SK-N-SH treated with all-trans-retinoic acid at 6 μM for 48 hours (cell line): ENCODE results near the gene TBATA.

Experiments
- ATAC-seq: fragments of 200-7000 bp; cut with Tn5 transposase; 3 replicates; pipeline ENCODE4 v1.9.1; 2020; ENCODE audit warnings: mild to moderate bottlenecking, moderate library complexity
- BACH2 ChIP-seq: fragments of 250-450 bp; sonication (Bioruptor Pico); IDR thresholded peaks from 2 replicates; pipeline ENCODE4 v1.9.0; 2021; ENCODE audit warnings: mild to moderate bottlenecking, borderline replicate concordance
- CSDC2 ChIP-seq: fragments of 250-450 bp; sonication (Bioruptor Pico); IDR thresholded peaks from 2 replicates; pipeline ENCODE4 v1.5.0; 2020; ENCODE audit warnings: mild to moderate bottlenecking, moderate library complexity
- ESRRG ChIP-seq: fragments of 250-450 bp; sonication (Bioruptor Pico); IDR thresholded peaks from 2 replicates; pipeline ENCODE4 v1.6.1; 2021; ENCODE audit warnings: mild to moderate bottlenecking
- GLIS3 ChIP-seq: fragments of 250-450 bp; sonication (Bioruptor Pico); IDR thresholded peaks from 2 replicates; pipeline ENCODE4 v1.5.0; 2020; ENCODE audit warnings: mild to moderate bottlenecking, moderate library complexity
- ISL1 ChIP-seq: fragments of 250-450 bp; sonication (Bioruptor Pico); IDR thresholded peaks from 2 replicates; pipeline ENCODE4 v2.1.2; 2022; ENCODE audit warnings: mild to moderate bottlenecking, moderate library complexity
- OSR1 ChIP-seq: fragments of 250-450 bp; sonication (Bioruptor Pico); IDR thresholded peaks from 2 replicates; pipeline ENCODE4 v1.8.0; 2022; ENCODE audit warnings: moderate library complexity, mild to moderate bottlenecking, inconsistent platforms
- RARB ChIP-seq: fragments of 250-450 bp; sonication (Bioruptor Pico); IDR thresholded peaks from 2 replicates; pipeline ENCODE4 v1.8.0; 2021; ENCODE audit warnings: mild to moderate bottlenecking, moderate library complexity
- TCF4 ChIP-seq: fragments of 250-450 bp; sonication (Bioruptor Pico); IDR thresholded peaks from 2 replicates; pipeline ENCODE4 v1.8.0; 2021; ENCODE audit warnings: mild to moderate bottlenecking, moderate library complexity, borderline replicate concordance
- TOX ChIP-seq: fragments of 250-450 bp; sonication (Bioruptor Pico); IDR thresholded peaks from 2 replicates; pipeline ENCODE4 v1.8.0; 2021; ENCODE audit warnings: mild to moderate bottlenecking, moderate library complexity, borderline replicate concordance
- ZC3H10 ChIP-seq: fragments of 250-450 bp; sonication (Bioruptor Pico); IDR thresholded peaks from 2 replicates; pipeline ENCODE4 v1.5.1; 2021; ENCODE audit warnings: mild to moderate bottlenecking, moderate library complexity
- ZFP3 ChIP-seq: fragments of 250-450 bp; sonication (Bioruptor Pico); IDR thresholded peaks from 2 replicates; pipeline ENCODE4 v1.5.0; 2020; ENCODE audit warnings: mild to moderate bottlenecking, moderate library complexity
- ZFP30 ChIP-seq: fragments of 450-650 bp; formaldehyde crosslinking; IDR thresholded peaks from 2 replicates; pipeline ENCODE4 v1.5.0; 2022; ENCODE audit warnings: mild to moderate bottlenecking, moderate library complexity
- ZNF565 ChIP-seq: fragments of 450-650 bp; formaldehyde crosslinking; conservative IDR thresholded peaks from 2 replicates; pipeline ENCODE4 v1.5.0; 2020; ENCODE audit warnings: low read depth, mild to moderate bottlenecking, moderate library complexity
- ZNF70 ChIP-seq: fragments of 450-650 bp; formaldehyde crosslinking; IDR thresholded peaks from 2 replicates; pipeline ENCODE4 v1.5.0; 2020; ENCODE audit warnings: mild to moderate bottlenecking, moderate library complexity
- TF ChIP-seq, protein P1 (sequence below): fragments of 250-450 bp; sonication (Bioruptor Pico); IDR thresholded peaks from 2 replicates; pipeline ENCODE4 v1.5.1; 2020; ENCODE audit warnings: low read depth, mild to moderate bottlenecking, moderate library complexity
- TF ChIP-seq, protein P2 (sequence below): fragments of 250-450 bp; sonication (Bioruptor Pico); IDR thresholded peaks from 2 replicates; pipeline ENCODE4 v1.8.0; 2020; ENCODE audit warnings: mild to moderate bottlenecking, moderate library complexity, borderline replicate concordance
- TF ChIP-seq, protein P3 (sequence below): fragments of 250-450 bp; sonication (Bioruptor Pico); IDR thresholded peaks from 2 replicates; pipeline ENCODE4 v1.5.1; 2021; ENCODE audit warnings: mild to moderate bottlenecking, moderate library complexity
- TF ChIP-seq, protein P4 (sequence below): fragments of 250-450 bp; sonication (Bioruptor Pico); IDR thresholded peaks from 2 replicates; pipeline ENCODE4 v1.5.0; 2020; ENCODE audit warnings: mild to moderate bottlenecking, moderate library complexity

TBATA gene

DNA sequence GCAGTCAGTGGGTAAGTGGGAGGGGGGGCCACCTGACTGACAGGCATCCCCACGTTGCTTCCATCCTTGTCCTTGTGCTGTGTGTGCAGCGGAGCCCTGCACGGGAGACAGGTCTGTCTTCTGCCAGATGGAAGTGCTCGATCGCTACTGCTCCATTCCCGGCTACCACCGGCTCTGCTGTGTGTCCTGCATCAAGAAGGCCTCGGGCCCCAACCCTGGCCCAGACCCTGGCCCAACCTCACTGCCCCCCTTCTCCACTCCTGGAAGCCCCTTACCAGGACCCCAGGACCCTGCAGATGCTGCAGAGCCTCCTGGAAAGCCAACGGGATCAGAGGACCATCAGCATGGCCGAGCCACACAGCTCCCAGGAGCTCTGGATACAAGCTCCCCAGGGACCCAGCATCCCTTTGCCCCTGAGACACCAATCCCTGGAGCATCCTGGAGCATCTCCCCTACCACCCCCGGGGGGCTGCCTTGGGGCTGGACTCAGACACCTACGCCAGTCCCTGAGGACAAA is 24.8 kb downstream of the TBATA start:
- ATAC-seq = no peak; the same call in 2 of the 3 replicates
- TF ChIP-seq, protein P1, sequence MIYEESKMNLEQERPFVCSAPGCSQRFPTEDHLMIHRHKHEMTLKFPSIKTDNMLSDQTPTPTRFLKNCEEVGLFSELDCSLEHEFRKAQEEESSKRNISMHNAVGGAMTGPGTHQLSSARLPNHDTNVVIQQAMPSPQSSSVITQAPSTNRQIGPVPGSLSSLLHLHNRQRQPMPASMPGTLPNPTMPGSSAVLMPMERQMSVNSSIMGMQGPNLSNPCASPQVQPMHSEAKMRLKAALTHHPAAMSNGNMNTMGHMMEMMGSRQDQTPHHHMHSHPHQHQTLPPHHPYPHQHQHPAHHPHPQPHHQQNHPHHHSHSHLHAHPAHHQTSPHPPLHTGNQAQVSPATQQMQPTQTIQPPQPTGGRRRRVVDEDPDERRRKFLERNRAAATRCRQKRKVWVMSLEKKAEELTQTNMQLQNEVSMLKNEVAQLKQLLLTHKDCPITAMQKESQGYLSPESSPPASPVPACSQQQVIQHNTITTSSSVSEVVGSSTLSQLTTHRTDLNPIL (CRISPR knock-in tag) = no peak

DNA sequence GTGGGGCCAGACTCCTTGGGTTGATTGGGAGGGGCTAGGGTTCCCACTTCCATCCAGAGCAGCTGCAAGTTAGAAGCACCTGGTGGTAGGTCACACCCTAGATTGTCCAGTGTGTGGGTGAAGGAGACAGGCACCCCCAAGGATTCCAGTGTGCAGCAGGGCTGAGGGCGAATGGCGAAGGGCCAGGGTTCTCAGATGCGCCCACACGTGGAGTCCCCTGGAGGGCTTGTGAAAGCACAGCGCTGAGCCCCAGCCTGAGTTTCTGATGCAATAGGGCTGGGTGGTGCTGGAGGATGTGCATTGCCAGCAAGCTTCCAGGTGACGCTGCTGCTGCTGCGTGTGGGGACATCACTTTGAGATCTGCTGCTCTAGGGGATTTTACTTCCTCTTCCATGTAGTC is 25.4 kb downstream of the TBATA start:
- no peak for ATAC-seq

DNA sequence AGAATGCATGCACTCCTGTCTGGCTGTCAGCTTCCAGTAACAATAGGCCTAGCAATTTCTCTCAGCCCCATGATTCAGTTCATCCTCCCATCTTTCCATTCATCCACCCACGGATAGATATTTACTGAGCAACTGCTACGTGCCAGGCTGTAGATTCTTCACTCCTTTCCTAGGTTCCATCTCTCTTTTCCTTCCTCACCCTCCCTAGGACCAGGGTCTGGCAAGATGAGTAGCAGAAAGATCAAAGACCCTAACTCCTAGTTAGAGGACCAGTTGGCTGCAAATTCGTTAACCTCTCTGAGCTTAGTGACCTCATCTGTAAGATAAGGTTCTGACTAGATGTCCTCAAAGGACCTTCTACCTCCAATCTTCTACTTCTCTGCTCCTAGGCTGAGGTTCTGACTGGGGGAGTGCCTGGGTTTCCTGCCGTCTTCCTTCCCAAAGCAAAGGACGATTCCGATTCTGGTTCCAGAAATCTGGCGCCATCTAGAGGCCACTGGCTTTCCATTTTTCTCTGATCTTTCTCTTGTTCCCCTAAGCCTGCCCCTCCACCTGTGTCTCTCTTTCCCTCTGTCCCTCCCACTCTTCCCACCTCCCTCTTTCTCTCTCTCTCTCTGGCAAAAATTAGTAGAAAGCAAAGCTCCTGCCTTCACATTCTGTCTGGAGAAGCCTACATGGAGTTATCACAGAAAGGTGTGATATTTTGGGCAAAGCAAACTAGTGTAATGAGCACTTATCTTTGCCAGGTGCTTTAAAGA is 26.2 kb downstream of the TBATA start:
- no peak for TF ChIP-seq GLIS3 (CRISPR knock-in tag)
- TF ChIP-seq RARB (CRISPR knock-in tag) = no peak
- no peak for TF ChIP-seq TOX (CRISPR knock-in tag)
- no peak for TF ChIP-seq OSR1
- no peak for TF ChIP-seq BACH2 (CRISPR knock-in tag)
- TF ChIP-seq CSDC2 = no peak
- TF ChIP-seq, protein P2, sequence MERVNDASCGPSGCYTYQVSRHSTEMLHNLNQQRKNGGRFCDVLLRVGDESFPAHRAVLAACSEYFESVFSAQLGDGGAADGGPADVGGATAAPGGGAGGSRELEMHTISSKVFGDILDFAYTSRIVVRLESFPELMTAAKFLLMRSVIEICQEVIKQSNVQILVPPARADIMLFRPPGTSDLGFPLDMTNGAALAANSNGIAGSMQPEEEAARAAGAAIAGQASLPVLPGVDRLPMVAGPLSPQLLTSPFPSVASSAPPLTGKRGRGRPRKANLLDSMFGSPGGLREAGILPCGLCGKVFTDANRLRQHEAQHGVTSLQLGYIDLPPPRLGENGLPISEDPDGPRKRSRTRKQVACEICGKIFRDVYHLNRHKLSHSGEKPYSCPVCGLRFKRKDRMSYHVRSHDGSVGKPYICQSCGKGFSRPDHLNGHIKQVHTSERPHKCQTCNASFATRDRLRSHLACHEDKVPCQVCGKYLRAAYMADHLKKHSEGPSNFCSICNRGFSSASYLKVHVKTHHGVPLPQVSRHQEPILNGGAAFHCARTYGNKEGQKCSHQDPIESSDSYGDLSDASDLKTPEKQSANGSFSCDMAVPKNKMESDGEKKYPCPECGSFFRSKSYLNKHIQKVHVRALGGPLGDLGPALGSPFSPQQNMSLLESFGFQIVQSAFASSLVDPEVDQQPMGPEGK (CRISPR knock-in tag) = no peak
- no peak for TF ChIP-seq ZFP30 (CRISPR knock-in tag)
- TF ChIP-seq ISL1 (CRISPR knock-in tag) = no peak
- TF ChIP-seq, protein P3, sequence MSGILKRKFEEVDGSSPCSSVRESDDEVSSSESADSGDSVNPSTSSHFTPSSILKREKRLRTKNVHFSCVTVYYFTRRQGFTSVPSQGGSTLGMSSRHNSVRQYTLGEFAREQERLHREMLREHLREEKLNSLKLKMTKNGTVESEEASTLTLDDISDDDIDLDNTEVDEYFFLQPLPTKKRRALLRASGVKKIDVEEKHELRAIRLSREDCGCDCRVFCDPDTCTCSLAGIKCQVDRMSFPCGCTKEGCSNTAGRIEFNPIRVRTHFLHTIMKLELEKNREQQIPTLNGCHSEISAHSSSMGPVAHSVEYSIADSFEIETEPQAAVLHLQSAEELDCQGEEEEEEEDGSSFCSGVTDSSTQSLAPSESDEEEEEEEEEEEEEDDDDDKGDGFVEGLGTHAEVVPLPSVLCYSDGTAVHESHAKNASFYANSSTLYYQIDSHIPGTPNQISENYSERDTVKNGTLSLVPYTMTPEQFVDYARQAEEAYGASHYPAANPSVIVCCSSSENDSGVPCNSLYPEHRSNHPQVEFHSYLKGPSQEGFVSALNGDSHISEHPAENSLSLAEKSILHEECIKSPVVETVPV (CRISPR knock-in tag) = no peak
- no peak for TF ChIP-seq ZFP3 (CRISPR knock-in tag)
- no peak for TF ChIP-seq ESRRG
- no peak for TF ChIP-seq TCF4 (CRISPR knock-in tag)
- TF ChIP-seq, protein P1 (CRISPR knock-in tag) = no peak
- TF ChIP-seq, all 23 proteins: peak for 0
- peak; percentile 82 for ATAC-seq

More for the DNA sequence above, 25.4 kb downstream of the TBATA start:
- TF ChIP-seq TCF4 (CRISPR knock-in tag) = no peak
- TF ChIP-seq CSDC2 = no peak
- TF ChIP-seq ZNF70 (CRISPR knock-in tag) = no peak
- TF ChIP-seq, protein P3 (CRISPR knock-in tag) = no peak
- no peak for TF ChIP-seq GLIS3 (CRISPR knock-in tag)
- TF ChIP-seq BACH2 (CRISPR knock-in tag) = no peak
- TF ChIP-seq, protein P2 (CRISPR knock-in tag) = no peak

DNA sequence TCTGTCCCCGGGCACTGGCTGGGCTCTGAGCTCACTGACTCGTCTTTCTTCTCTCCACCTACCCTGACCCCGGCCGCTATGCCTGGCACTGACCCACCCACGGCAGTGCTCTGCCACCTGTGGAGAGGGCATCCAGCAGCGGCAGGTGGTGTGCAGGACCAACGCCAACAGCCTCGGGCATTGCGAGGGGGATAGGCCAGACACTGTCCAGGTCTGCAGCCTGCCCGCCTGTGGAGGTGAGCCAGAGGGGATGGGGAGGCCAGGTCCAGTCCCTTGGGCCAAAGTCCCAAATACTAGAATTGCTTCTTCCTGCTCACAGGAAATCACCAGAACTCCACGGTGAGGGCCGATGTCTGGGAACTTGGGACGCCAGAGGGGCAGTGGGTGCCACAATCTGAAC is 27.3 kb downstream of the TBATA start:
- no peak for ATAC-seq
- no peak for TF ChIP-seq OSR1
- TF ChIP-seq ESRRG = no peak
- TF ChIP-seq ZC3H10 (CRISPR knock-in tag) = no peak
- TF ChIP-seq, protein P3 (CRISPR knock-in tag) = no peak
- no peak for TF ChIP-seq TOX (CRISPR knock-in tag)
- TF ChIP-seq ZNF565 = no peak
- TF ChIP-seq, protein P4, sequence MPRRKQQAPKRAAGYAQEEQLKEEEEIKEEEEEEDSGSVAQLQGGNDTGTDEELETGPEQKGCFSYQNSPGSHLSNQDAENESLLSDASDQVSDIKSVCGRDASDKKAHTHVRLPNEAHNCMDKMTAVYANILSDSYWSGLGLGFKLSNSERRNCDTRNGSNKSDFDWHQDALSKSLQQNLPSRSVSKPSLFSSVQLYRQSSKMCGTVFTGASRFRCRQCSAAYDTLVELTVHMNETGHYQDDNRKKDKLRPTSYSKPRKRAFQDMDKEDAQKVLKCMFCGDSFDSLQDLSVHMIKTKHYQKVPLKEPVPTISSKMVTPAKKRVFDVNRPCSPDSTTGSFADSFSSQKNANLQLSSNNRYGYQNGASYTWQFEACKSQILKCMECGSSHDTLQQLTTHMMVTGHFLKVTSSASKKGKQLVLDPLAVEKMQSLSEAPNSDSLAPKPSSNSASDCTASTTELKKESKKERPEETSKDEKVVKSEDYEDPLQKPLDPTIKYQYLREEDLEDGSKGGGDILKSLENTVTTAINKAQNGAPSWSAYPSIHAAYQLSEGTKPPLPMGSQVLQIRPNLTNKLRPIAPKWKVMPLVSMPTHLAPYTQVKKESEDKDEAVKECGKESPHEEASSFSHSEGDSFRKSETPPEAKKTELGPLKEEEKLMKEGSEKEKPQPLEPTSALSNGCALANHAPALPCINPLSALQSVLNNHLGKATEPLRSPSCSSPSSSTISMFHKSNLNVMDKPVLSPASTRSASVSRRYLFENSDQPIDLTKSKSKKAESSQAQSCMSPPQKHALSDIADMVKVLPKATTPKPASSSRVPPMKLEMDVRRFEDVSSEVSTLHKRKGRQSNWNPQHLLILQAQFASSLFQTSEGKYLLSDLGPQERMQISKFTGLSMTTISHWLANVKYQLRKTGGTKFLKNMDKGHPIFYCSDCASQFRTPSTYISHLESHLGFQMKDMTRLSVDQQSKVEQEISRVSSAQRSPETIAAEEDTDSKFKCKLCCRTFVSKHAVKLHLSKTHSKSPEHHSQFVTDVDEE = no peak
- TF ChIP-seq, protein P1 (CRISPR knock-in tag) = no peak
